Superior temporal gyrus (tissue), 1 donor: ENCODE data around the gene DHX36.

Experiments
- DNase-seq: peaks from one replicate; pipeline ENCODE4 v3.0.0-alpha.2; 2016; ENCODE audit errors: extremely low spot score

The DHX36 gene

DNA sequence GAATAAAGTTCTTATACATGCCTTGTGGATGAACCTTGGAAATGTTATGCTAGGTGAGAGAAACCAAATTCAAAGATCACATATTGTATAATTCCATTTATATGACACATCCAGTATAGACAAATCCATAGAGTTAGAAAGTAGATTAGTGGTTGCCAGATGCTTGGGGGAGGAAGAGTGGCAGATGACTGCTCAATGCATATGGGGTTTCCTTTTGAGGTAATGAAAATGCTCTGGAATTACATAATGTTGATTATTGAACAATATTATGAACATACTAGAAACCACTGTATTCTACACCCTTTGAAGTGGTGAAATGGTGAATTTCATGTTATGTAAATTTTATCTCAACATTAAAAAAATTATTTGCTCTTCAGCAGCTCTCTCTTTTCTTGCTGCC lies 100.8 kb downstream of the DHX36 start:
- no peak for DNase-seq
